ENCODE data around the gene DLG2.
"Not testable (repeated sequence)": the region's sequence is repeated elsewhere in the genome, so short reads cannot be mapped to it uniquely, and the experiment has no call there.

The DLG2 gene

DNA sequence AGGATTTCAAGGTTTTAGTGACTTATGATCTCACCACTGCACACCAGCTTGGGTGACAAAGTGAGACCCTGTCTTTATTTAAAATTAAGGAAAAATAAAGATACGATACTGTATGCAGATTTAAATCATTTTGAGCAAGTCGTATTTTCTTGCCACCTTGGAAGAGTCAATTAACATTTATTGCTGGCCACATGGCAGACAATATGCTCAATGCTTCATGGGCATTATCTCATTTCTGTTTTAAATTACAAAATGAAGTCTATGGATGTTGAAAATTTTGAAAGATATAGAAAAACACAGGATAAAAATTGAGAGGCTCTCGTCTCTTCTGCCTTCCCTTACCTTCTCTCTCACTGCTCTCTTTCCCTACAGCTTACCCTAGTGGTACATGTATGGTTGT is 1992.0 kb downstream of the DLG2 start:
- no peak for DNase-seq (ENCODE audit: low spot score)

DNA sequence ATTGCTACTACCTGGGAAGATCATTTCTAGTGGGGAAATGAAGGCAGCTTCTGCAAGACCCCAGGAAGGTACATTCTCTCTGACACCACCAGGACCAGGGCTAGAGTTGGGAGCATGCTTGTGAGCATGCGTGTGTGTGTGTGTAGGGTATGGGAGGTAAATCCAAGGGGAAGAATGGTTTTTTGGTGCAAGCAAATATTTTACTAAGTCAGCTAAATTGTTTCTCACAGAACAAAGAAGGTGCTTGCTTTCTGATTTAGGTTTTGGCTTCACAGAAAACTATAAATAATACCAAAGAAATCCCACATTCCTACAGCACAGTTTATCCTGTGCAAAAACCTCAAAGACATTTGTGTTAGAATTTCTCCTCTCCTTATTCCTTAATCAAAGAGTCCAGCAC is 1996.9 kb downstream of the DLG2 start:
- no peak for DNase-seq (ENCODE audit: low spot score)

DNA sequence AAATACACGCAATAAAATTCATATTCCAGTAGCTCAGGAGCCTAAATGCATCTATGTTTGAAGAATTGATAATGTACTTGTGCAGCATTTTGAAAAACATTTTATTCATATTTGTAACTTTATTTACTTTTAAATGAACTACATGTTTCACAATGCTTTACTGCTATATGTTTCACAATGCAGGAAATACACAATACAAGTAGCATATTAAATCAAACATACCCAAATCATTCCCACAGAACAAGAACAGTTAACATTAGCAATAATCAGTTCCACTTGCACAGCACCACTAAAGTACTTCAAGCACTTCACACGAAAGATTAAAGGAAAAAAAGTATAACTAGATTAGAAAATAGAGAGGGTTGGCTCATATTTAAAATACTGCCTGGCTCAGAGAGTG is 1997.4 kb downstream of the DLG2 start:
- DNase-seq (ENCODE audit: low spot score): no peak

DNA sequence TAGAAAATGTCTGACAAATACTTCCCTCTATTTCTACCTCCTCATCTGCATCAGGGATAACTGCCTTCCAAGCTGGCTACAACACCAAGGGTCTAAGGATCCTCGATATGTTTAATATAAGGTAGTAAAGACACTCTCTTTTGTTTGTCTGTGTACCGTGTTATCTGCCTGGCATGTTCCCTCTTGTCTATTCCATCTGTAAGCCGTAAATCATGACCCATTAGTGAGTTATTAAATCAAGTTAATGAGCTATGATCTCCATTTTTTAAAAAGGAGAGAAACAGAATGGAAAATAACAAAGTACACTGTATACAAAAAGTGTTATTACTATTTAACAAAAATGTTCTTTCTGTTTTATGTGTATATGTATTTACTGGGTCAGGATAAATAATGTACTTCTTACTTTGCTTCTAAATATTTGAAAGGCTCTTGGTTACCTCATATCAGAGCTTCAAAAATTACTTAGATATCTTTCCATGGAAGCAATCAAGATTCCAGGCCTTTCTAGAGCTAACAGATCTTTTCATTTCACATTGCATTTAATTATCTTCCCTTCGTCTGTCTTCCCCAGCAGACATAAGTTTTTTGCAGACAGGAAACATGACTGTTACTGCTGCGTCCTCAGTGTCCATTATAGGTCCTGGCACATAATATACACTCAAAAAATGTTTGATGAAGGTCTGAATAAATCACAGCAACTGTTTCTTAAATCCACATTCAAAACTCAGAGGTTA is 1998.4 kb downstream of the DLG2 start:
- no peak for DNase-seq (ENCODE audit: low spot score)

- DNase-seq (ENCODE audit: low spot score): no peak
These were observed 2001.8 kb downstream of the DLG2 start for GRCh38 chr11:83625336-83625735.

GRCh38 chr11:83617671-83618070 is 2009.5 kb downstream of the DLG2 start:
- no peak for DNase-seq (ENCODE audit: low spot score)

GRCh38 chr11:83613767-83614121 is 2013.4 kb downstream of the DLG2 start:
- DNase-seq (ENCODE audit: low spot score): no peak

DNA sequence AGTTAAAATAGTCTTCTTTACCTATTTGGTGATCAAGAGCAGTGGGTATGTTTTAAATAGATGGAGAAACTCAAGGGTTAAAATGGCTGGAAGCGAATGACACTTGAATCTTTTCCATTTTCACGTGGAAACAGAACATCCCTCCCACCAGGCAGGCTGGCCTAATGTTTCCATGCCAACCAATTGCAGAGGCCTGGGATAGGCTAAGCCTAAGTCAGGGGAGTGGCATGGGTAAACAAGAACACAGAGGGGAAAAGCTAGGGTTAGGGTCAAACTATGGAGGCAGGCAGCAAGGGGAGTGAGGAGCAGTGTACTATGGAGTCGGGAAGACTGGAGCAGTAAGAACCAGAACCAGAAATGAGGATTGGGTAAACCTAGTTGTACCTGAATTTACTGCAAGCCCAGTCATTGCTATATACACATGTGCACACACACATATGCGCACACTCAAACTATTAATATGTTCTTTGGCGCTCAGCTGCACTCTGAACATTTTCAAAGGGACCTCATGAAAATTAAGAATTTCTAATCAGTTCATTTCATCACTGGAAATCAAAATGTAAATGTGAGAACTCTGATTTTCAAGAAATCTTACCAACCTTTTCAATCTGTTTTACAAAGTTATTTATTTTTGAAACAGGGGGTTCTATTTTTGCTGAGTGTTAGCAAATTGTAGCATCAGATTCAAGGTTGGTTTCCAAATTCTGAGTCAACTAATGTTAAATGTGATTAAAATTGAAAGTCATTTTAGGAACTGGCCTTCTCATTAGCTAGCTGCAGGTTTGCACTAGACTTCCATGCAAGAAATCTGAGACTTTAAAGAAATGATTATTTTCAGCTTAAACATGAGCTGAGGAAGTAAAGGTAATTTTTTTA is 2014.0 kb downstream of the DLG2 start:
- no peak for DNase-seq (ENCODE audit: low spot score)

DNA sequence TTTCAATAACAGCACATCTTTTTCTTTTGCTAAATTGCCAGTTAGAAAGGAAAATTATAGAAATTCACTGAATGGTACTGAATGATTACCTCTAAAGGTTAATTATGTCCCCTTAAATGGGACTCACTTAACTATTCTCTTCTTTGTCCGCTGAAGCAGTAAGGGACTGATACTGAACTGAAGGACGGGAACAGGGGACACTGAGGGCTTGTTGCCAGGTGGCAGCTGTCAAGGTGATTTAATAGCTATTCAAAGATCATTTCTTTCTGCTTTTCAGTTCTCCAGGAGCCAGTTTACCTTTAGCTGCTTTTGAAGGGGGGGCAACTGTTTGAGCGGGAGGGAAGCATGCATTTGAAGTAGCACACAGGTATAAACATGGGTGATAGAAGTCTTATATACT is 2015.5 kb downstream of the DLG2 start:
- DNase-seq (ENCODE audit: low spot score): no peak

DNA sequence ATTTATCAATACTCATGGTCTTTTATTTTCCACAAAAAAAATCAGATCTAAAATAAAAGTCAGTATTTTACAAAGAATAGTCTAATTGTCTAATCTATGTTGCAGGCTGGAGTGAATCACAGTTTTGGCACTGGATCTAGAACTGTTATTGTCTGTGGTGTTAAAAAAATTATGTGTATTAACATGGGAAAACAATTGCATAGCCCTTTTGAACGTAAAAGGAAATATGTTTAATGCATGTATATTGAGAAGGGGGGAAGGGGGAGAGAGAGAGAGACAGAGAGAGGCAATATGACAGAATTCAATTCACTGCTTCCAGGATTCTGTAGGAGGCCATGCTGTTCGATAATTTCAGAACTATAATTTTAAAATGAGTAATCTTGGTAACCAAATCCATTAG is 2016.1 kb downstream of the DLG2 start:
- DNase-seq (ENCODE audit: low spot score): no peak

GRCh38 chr11:83609191-83609590 is 2018.0 kb downstream of the DLG2 start:
- no peak for DNase-seq (ENCODE audit: low spot score)

DNA sequence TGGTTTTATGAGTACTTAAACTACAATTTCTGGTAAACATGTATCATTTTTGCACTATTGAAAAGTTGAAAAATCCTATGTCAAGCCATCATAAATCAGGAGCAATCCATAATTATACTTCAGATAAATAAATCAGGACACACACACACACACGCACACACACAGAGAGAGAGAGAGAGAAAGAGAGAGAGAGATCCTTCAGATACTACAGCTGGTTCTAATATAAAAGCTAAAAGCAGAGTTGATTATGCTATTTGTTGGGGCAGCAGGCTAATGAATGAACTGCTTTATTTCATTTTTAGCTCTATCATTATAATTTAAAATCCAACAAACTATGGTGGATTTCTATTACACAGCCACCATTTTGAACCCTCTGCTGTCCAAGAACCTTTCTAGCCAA is 2018.6 kb downstream of the DLG2 start:
- DNase-seq (ENCODE audit: low spot score): no peak

DNA sequence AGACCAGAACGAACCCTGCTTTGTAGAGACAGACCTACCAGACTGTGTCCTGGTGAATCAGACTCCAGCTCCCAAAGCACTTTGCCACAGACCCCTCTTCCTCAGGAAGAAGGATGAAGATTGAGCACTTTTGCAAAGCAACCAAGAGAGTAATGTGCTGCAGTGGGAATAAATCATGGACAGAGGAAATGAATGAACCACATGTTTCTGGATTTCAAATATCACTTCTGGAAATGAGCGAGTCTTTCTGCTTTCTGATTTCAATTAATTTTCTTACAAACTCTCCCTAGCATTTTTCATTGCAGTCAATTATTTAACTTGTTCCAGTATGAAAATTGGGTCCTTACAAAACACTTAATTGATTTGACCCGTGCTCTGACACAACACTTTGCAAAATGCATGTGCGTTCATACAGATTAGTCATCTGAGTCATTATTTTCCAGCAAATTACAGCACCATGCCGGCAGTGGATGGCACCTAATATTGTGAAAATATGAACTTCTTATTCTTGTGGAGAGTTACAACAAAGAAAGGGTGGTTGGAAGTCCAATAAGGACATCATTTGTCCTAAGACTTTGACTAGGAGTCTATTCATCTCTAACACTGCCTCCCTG is 2025.1 kb downstream of the DLG2 start:
- DNase-seq (ENCODE audit: low spot score): no peak

- no peak for DNase-seq (ENCODE audit: low spot score)
These were observed 2025.8 kb downstream of the DLG2 start for GRCh38 chr11:83601201-83601913.

DNA sequence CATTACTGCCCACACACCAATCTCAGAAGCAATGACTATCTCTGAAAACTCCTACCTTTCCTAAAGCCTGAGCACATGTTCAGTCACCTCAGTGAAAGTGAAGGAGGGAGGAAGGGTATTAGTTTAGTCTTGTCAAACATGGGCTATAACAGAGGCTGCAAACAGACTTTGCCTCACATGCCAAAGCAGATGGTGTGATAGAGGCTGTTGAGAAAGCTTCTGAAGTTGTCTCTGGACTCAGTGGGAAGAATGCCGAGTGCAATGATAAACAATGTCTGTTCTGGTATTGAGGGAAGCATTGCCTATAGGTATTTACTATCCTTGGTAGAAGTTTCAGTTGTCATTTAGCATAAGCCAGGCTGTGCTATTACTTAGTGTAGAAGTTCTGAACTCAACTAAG is 2026.5 kb downstream of the DLG2 start:
- no peak for DNase-seq (ENCODE audit: low spot score)

- no peak for DNase-seq (ENCODE audit: low spot score)
These were observed 2028.1 kb downstream of the DLG2 start for GRCh38 chr11:83599066-83599465.

- not testable (repeated sequence) for DNase-seq (ENCODE audit: low spot score)
These were observed 2039.3 kb downstream of the DLG2 start for GRCh38 chr11:83587797-83588196.

GRCh38 chr11:83583757-83584366 is 2043.3 kb downstream of the DLG2 start:
- peak; percentile 75 for DNase-seq (ENCODE audit: low spot score)

DNA sequence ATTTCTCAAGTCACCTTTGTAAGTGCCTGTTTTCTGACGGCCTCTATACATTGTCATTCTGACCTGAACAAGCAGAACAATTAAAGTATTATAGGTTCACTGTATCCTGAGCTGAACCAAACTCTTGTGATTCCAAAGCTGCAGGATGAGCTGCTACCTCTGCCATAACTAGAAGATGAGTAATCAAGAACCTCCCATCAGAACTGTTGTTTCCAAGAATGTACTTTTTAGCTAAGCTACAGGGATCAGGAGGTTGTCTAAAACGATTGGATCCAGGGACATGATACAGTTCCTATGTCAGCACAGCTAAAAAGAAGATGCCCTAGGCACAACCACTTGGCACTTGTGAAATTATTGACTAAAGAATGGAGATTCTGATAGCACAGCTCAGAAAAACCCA is 2052.6 kb downstream of the DLG2 start:
- DNase-seq (ENCODE audit: low spot score): no peak

- no peak for DNase-seq (ENCODE audit: low spot score)
These were observed 2054.3 kb downstream of the DLG2 start for GRCh38 chr11:83572581-83573496.

- DNase-seq (ENCODE audit: low spot score): no peak
These were observed 2055.8 kb downstream of the DLG2 start for GRCh38 chr11:83571302-83571701.
